ENCODE measurements around the gene SLC27A5.
"Not testable (repeated sequence)": the region's sequence is repeated elsewhere in the genome, so short reads cannot be mapped to it uniquely, and the experiment has no call there.

Gene SLC27A5

DNA sequence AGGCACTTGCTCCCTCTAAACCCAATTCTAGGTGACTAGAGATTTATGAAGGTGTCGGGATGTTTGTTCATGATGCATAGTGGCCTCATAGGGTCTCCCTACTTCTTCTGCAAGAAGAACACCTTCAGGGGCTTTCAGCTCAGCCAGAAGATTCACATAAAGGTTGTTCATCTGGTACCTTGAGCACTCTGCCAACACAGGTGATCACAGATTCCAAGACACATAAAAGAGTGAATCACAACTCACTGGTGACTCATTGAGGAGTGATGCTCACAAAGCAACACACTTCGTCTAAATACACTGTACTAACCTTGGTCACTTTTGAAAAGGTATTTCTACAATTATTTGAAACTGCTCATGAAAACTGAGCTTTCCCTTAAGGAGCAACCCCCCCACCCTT lies 51.8 kb downstream of the SLC27A5 start:
- TF ChIP-seq CTCF (IDR thresholded peaks at IDR 0.05; ENCODE audit: low read depth, low read length, missing control alignments) = no peak
- no peak overlapping the region for H3K4me3 ChIP-seq (ENCODE audit: low read depth, low read length)
- DNase-seq (ENCODE audit: low read depth) = no peak

DNA sequence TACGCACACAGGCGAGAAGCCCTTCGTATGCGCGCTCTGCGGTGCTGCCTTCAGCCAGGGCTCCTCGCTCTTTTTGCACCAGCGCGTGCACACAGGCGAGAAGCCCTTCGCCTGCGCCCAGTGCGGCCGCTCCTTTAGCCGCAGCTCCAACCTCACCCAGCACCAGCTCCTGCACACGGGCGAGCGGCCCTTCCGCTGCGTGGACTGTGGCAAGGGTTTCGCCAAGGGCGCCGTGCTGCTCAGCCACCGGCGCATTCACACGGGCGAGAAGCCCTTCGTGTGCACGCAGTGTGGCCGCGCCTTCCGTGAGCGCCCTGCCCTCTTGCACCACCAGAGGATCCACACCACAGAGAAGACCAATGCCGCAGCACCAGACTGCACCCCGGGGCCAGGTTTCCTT lies 55.7 kb downstream of the SLC27A5 start:
- no peak overlapping the region for H3K4me3 ChIP-seq (ENCODE audit: low read depth, low read length)
- no peak for DNase-seq (ENCODE audit: low read depth)
- no peak for TF ChIP-seq CTCF (IDR thresholded peaks at IDR 0.05; ENCODE audit: low read depth, low read length, missing control alignments)

- no peak for TF ChIP-seq CTCF (IDR thresholded peaks at IDR 0.05; ENCODE audit: low read depth, low read length, missing control alignments)
- DNase-seq (ENCODE audit: low read depth) = no peak
- no peak overlapping the region for H3K4me3 ChIP-seq (ENCODE audit: low read depth, low read length)
Observed at GRCh38 chr19:58455306-58455705, 56.5 kb downstream of the SLC27A5 start.

GRCh38 chr19:58453743-58454142 lies 58.0 kb downstream of the SLC27A5 start:
- TF ChIP-seq CTCF (IDR thresholded peaks at IDR 0.05; ENCODE audit: low read depth, low read length, missing control alignments) = no peak
- H3K4me3 ChIP-seq (ENCODE audit: low read depth, low read length) = no peak overlapping the region
- no peak for DNase-seq (ENCODE audit: low read depth)

DNA sequence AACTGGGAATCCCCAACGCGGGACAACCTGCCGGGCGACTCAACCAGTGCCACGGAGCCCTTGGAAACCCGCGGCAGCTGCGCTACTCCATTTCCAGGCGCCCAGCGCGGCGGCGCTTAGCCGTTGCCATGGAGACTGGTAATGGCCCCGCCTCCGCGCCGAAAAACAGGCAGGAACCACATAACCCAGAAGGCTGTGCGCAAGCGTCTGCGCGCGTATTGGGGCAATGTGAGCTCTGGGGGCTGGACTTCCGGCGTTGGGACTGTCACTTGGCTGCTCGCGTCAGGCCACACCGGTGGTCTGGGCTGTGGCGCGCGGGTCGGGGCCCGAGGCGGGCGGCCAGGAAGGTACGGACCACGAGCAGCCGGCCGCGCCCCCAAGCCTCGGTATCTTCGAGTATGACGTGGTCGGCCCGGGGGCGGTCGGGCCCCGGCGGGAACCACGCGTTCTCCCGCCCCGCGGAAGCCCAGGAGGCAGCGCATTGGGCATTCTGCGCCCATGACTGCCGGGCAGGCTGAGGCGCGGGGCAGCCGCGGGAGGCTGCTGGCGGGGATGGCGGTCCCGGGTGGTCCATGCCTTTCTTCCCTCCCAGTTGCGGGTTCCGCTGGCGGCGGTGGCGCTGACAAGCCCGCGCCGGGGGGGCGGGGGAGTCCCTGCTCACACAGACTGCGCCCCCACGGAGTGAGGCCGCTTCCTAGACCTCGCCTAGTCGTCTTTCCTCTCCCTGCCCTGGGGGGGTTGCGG lies 60.3 kb downstream of the SLC27A5 start, which contains the start of gene ZNF324B:
ZNF324B (plus strand) TSS at position 265 of the 744 bp plus-strand sequence. CDS start 2,080 bp downstream, outside the sequence.
- TF ChIP-seq CTCF (IDR thresholded peaks at IDR 0.05; ENCODE audit: low read depth, low read length, missing control alignments) = no peak
- DNase-seq (ENCODE audit: low read depth) = peak; percentile 91
- peak within 1 kb of the TSS; percentile 71 for H3K4me3 ChIP-seq (ENCODE audit: low read depth, low read length)

GRCh38 chr19:58450856-58451357 lies 60.9 kb downstream of the SLC27A5 start:
- no peak for TF ChIP-seq CTCF (IDR thresholded peaks at IDR 0.05; ENCODE audit: low read depth, low read length, missing control alignments)
- DNase-seq (ENCODE audit: low read depth) = no peak
- peak overlapping the region; percentile 71 for H3K4me3 ChIP-seq (ENCODE audit: low read depth, low read length)

GRCh38 chr19:58449980-58450379 lies 61.8 kb downstream of the SLC27A5 start:
- not testable (repeated sequence) for H3K4me3 ChIP-seq (ENCODE audit: low read depth, low read length); DNase-seq (ENCODE audit: low read depth)

GRCh38 chr19:58448860-58449259 lies 62.9 kb downstream of the SLC27A5 start:
- not testable (repeated sequence) for DNase-seq (ENCODE audit: low read depth); H3K4me3 ChIP-seq (ENCODE audit: low read depth, low read length)
